DMS153 (cell line): Measurements from ENCODE around the gene RNF115.
A peak's percentile ranks its signal among the peaks of the same experiment; 100 is the strongest.
"Not testable (repeated sequence)": the region's sequence is repeated elsewhere in the genome, so short reads cannot be mapped to it uniquely, and the experiment has no call there.

Experiments
- DNase-seq: peaks from one replicate; lab custom pipeline; 2025; lab: John Stamatoyannopoulos, UW

Gene RNF115

GRCh38 chr1:145730467-145730866 is 93.4 kb downstream of the RNF115 start:
- DNase-seq = no peak

- DNase-seq = no peak
Observed at GRCh38 chr1:145729666-145730436, 94.0 kb downstream of the RNF115 start.

GRCh38 chr1:145729196-145729595 is 94.7 kb downstream of the RNF115 start:
- no peak for DNase-seq

- not testable (repeated sequence) for DNase-seq
Observed at GRCh38 chr1:145726193-145726592, 97.7 kb downstream of the RNF115 start.

GRCh38 chr1:145720878-145721671 is 102.8 kb downstream of the RNF115 start:
- peak; percentile 14 for DNase-seq

GRCh38 chr1:145720556-145720877 is 103.4 kb downstream of the RNF115 start:
- no peak for DNase-seq

GRCh38 chr1:145719230-145720079 is 104.4 kb downstream of the RNF115 start, which contains the start of gene CD160:
Gene CD160 (plus strand): TSS chr1:145719499. CDS start chr1:145728328, 8,829 bp downstream.
- DNase-seq = no peak

- not testable (repeated sequence) for DNase-seq
Observed at GRCh38 chr1:145718465-145718864, 105.4 kb downstream of the RNF115 start.

GRCh38 chr1:145717833-145718232 is 106.1 kb downstream of the RNF115 start:
- no peak for DNase-seq

- no peak for DNase-seq
Observed at GRCh38 chr1:145716641-145717345, 107.1 kb downstream of the RNF115 start.

- no peak for DNase-seq
Observed at GRCh38 chr1:145714524-145715111, 109.3 kb downstream of the RNF115 start.

GRCh38 chr1:145711213-145711651 is 112.7 kb downstream of the RNF115 start:
- DNase-seq = no peak

GRCh38 chr1:145710291-145711027 is 113.4 kb downstream of the RNF115 start:
- no peak for DNase-seq

GRCh38 chr1:145708063-145708462 is 115.8 kb downstream of the RNF115 start:
- no peak for DNase-seq

GRCh38 chr1:145707183-145707867 is 116.6 kb downstream of the RNF115 start, which contains the start of gene PDZK1:
Gene PDZK1 (minus strand): TSS chr1:145707368. CDS start chr1:145688021, 19,347 bp downstream.
- DNase-seq = no peak

- DNase-seq = no peak
Observed at GRCh38 chr1:145706086-145706664, 117.7 kb downstream of the RNF115 start.

- DNase-seq = no peak
Observed at GRCh38 chr1:145705622-145706021, 118.3 kb downstream of the RNF115 start.

GRCh38 chr1:145702826-145703225 is 121.1 kb downstream of the RNF115 start:
- DNase-seq = no peak

GRCh38 chr1:145702052-145702451 is 121.8 kb downstream of the RNF115 start:
- no peak for DNase-seq
